NB4 (cell line): ENCODE measurements around the gene RACGAP1.

Experiments
- MYC ChIP-seq: IDR thresholded peaks from 2 replicates; pipeline ENCODE4 v1.6.1; 2011; ENCODE audit warnings: low read depth, low read length
- POLR2A ChIP-seq: IDR thresholded peaks from 2 replicates; pipeline ENCODE4 v1.6.1; 2011; ENCODE audit warnings: mild to moderate bottlenecking; ENCODE audit not compliant: insufficient read length; ENCODE audit errors: extremely low read depth
- TF ChIP-seq, protein P1 (sequence below): IDR thresholded peaks from one replicate; pipeline ENCODE4 v1.5.1; 2012; ENCODE audit warnings: low read depth, low read length
- TF ChIP-seq, protein P2 (sequence below): IDR thresholded peaks from 2 replicates; pipeline ENCODE4 v1.6.1; 2011; ENCODE audit warnings: low read depth, low read length

DNA sequence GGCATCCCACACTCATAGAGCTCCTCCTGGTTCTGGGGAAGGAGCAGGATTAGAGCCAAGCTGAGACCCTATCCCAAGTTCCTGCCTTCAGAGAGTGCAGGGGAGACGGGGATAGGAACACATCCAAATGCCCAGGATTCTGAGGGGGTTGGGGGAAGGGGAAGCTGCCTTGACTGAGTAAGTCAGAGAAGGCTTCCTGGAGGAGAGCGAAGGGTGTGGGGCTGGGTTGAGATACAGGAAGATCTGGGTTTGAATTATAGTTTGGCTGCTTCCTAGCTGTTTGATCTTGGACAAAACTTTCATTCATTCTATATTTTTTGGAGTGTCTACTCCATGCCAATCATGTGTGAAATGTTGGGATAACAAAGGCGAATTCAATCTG lies 82.8 kb downstream of the RACGAP1 start:
- TF ChIP-seq, protein P1, sequence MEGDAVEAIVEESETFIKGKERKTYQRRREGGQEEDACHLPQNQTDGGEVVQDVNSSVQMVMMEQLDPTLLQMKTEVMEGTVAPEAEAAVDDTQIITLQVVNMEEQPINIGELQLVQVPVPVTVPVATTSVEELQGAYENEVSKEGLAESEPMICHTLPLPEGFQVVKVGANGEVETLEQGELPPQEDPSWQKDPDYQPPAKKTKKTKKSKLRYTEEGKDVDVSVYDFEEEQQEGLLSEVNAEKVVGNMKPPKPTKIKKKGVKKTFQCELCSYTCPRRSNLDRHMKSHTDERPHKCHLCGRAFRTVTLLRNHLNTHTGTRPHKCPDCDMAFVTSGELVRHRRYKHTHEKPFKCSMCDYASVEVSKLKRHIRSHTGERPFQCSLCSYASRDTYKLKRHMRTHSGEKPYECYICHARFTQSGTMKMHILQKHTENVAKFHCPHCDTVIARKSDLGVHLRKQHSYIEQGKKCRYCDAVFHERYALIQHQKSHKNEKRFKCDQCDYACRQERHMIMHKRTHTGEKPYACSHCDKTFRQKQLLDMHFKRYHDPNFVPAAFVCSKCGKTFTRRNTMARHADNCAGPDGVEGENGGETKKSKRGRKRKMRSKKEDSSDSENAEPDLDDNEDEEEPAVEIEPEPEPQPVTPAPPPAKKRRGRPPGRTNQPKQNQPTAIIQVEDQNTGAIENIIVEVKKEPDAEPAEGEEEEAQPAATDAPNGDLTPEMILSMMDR: no peak
- TF ChIP-seq, protein P2, sequence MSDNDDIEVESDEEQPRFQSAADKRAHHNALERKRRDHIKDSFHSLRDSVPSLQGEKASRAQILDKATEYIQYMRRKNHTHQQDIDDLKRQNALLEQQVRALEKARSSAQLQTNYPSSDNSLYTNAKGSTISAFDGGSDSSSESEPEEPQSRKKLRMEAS: no peak
- TF ChIP-seq POLR2A: no peak
- TF ChIP-seq MYC: no peak
